Activated T-cell treated with anti-CD3 and anti-CD28 coated beads for 24 hours (primary cell): Measurements from ENCODE around the gene EIF3K.

Source experiments
- DNase-seq: peaks from one replicate; pipeline ENCODE4 v3.0.0-alpha.2; 2020; ENCODE audit warnings: low read depth

The EIF3K gene

DNA sequence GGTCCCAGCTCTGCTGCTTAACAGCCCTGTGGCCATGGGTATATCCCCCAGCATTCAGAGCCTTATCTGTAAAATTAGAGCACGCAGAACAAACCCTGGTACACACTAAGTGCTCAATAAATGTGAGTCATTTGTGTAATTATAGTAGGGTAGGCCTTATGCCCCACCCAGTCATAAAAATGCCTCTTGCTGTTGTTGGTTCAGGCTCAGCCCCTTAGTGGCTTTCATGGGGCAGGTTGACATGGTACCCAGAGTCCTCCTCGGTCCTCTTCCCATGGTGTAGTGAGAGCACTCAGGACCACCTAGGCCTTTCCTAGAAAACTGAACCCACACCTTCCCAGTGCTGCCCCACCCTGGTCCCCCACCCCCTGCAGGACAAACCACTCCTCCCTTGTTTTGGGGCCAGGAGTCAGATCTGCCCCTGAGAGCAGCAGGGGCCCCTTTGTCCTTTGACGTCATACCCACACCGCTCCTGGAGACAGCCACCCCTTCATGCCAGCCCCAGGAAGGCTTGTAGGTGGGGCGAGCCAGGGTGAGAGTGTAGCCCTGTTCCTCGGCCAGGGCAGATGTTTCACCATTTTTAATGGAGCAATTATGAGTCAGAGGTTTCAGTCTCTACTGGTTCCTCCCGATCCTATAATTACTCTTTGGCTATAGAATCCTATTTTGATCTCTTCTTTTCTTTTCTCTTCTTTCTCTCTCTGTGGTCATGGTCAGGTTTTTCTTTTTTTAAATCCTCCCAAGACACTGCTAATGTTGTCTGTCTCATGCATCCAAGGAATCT lies 65.3 kb downstream of the EIF3K start:
- no peak for DNase-seq

DNA sequence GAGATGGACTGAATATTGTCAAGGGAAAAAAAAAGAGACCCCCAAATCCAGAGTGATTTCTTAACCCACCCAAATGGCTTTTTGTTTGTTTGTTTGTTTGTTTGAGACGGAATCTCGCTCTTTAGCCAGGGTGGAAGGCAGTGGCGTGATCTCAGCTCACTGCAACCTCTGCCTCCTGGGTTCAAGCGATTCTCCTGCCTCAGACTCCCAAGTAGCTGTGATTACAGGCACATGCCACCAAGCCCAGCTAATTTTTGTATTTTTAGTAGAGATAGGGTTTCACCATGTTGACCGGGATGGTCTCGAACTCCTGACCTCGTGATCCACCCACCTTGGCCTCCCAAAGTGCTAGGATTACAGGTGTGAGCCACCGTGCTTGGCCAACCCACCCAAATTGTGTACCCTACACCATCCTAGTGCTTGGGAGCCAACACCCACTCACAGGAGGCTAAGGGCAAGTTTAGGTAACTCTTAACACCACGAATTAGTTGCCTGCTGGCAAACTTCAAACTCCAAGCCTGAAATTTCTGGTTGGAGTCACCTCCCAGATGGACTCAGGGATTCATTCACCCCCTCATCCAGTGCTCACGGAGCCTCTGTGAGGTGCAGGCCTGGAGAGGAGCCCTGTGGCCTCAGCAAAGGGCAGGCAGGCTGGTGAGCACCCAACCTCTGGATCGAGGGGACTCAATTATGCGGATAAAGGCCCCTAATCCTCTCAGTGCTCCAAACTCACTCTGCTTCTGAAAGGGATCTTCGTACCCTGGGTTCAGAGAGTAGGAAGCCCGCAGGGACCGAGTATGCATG lies 66.1 kb downstream of the EIF3K start:
- DNase-seq = no peak

DNA sequence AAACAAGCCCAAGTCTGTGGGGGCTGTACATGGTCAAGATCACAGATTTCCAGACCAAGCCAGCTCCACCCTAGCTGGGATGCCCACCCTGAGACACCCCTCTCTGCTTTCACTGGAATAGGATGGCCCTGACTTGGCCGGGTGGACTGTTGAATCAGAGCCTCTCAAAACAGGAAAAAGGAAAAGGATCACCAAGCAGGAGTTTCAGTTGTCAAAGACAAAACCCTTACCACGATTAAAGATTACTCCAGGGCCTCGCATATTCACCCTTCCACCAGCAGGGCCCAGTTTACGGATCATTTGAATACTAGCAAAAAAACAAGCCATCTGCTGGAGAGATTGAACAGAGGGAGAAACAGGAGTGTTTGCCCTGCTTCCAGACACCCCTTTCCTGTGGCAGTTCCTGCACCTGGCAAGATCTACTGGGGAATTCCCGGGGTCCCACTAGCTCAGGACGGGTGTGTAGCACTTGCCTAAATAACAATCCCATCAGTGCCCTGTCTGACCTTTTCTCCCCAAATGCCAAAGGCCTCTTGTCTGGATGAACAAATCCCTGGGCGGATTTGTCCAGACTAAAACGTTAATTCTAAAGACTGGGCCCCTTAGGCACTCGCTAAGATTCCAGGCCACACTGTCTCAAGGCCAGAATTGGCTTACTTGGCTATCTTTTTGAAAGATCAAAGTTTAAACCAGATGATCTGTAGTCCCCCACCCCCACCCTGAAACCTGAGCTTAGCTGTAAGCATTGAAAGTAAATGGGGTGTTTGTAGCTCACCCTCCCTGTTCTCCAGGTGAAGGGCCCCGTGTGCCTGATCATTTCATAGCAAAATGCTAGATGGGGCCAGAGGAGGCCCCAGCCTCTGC lies 66.9 kb downstream of the EIF3K start:
- DNase-seq = no peak

DNA sequence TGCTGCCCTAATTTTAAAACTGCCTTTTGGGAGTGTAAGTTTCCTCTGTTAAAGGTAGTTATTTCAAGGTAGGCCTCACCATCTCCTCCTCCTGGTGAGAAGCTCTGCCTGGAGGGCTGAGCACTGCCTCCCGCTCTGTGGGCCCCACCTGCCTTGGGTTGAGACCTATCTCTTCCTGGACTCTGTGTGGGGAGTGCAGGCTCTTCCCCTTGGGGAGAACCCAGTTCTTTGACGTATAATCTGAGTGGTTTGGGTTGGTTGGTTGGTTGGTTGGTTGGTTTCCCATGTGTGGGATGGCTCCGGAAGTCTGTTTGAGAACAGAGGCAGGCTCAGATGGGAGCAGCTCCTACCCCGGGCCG lies 67.5 kb downstream of the EIF3K start:
- no peak for DNase-seq
